ENCODE data around the gene CD226.

The CD226 gene

DNA sequence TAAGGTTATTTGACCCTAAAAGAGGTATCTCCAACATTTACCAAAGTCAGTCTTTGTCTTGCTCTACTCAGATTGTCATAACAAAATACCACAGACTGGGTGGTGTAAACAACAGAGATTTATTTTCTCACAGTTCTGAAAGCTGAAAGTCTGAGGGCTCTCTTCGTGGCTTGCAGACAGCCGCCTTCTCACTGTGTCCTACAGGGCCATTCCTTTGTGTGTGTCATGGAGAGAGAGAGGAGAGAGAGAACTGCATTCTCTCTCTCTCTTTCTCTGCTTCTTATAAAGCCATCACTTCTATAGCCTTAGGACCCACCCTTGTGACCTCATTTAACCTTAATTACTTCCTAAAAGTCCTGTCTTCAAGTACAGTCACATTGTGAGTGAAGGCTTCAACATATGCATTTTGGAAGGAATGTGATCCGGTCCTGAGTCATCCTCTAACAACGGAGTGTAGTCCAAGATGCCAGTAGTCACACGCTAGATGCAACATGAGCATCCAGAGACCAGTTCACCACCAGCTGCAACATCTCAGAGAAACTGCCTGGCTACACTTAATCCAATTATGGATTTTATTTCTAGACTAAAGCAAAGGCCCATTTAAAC is 130.2 kb downstream of the CD226 start:
- H3K36me3 ChIP-seq: no peaks in the 10 kb centered on the region
- no peak overlapping the region for H3K4me3 ChIP-seq (ENCODE audit: low read depth in 1 of 2, low read length in 1 of 2)
- H3K27me3 ChIP-seq: no peaks in the 10 kb centered on the region
- TF ChIP-seq, protein P1, sequence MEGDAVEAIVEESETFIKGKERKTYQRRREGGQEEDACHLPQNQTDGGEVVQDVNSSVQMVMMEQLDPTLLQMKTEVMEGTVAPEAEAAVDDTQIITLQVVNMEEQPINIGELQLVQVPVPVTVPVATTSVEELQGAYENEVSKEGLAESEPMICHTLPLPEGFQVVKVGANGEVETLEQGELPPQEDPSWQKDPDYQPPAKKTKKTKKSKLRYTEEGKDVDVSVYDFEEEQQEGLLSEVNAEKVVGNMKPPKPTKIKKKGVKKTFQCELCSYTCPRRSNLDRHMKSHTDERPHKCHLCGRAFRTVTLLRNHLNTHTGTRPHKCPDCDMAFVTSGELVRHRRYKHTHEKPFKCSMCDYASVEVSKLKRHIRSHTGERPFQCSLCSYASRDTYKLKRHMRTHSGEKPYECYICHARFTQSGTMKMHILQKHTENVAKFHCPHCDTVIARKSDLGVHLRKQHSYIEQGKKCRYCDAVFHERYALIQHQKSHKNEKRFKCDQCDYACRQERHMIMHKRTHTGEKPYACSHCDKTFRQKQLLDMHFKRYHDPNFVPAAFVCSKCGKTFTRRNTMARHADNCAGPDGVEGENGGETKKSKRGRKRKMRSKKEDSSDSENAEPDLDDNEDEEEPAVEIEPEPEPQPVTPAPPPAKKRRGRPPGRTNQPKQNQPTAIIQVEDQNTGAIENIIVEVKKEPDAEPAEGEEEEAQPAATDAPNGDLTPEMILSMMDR (IDR thresholded peaks at IDR 0.05): no peak
- H3K9me3 ChIP-seq: no peaks in the 10 kb centered on the region
- H3K27ac ChIP-seq: no peak overlapping the region
- H3K4me1 ChIP-seq (ENCODE audit: control insufficient read depth in 1 of 2, insufficient read depth in 1 of 2, low read depth in 1 of 2, low read length in 1 of 2): no peaks in the 10 kb centered on the region

DNA sequence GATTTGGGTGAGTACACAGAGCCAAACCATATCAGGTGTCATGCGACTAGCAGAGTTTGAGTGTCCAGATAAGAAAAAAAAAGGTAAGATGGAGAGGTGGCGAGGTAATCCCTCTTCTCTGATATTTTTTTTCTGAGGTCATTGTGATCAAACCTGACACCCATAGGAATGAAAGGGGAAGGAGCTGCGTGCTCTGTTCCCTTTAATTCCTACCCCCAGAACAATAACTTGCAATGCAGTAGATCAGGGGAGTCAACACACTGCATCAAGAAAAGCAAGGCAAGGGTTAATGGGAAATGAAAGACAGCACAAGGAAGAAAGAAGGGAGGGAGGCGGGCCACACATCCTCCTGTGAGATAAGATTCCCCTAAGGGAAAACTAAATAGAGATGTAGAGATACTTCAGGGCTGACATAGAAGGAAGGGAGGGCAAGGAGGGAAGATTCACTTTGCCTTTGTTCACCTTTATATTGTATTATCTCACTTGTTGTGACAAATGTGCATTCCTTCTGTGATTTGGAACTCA is 132.8 kb downstream of the CD226 start:
- TF ChIP-seq, protein P1 (IDR thresholded peaks at IDR 0.05): no peak
- H3K9me3 ChIP-seq: no peaks in the 10 kb centered on the region
- no peak overlapping the region for H3K4me3 ChIP-seq (ENCODE audit: low read depth in 1 of 2, low read length in 1 of 2)
- H3K27me3 ChIP-seq: no peaks in the 10 kb centered on the region
- H3K4me1 ChIP-seq (ENCODE audit: control insufficient read depth in 1 of 2, insufficient read depth in 1 of 2, low read depth in 1 of 2, low read length in 1 of 2): no peaks in the 10 kb centered on the region
- no peak overlapping the region for H3K27ac ChIP-seq
- no peaks in the 10 kb centered on the region for H3K36me3 ChIP-seq

DNA sequence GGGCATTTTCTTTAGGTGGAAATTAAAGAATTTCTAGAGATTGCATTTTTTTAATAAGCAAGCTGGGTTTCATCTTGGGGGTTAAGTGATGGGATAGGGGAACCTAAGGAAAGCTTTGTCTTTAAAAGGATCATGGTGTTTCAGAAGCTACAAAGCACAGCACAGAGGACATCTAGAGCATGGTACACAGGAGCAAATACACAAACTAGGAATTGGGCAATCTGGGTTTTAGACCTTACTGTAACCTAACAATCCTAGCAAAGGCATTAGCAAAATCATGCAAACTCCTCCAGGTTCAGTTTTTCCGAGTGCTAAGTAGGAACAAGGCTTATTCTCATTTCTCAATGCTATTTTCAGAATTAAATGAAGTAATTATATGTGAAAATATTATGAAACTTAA is 134.1 kb downstream of the CD226 start:
- Histone ChIP-seq H3K27ac (no peak overlapping the region), H3K27me3 (no peaks in the 10 kb centered on the region), H3K4me1 (ENCODE audit: control insufficient read depth in 1 of 2, insufficient read depth in 1 of 2, low read depth in 1 of 2, low read length in 1 of 2) (no peaks in the 10 kb centered on the region), H3K36me3 (no peaks in the 10 kb centered on the region), H3K9me3 (no peaks in the 10 kb centered on the region), H3K4me3 (ENCODE audit: low read depth in 1 of 2, low read length in 1 of 2) (no peak overlapping the region)
- TF ChIP-seq, protein P1 (IDR thresholded peaks at IDR 0.05): no peak

DNA sequence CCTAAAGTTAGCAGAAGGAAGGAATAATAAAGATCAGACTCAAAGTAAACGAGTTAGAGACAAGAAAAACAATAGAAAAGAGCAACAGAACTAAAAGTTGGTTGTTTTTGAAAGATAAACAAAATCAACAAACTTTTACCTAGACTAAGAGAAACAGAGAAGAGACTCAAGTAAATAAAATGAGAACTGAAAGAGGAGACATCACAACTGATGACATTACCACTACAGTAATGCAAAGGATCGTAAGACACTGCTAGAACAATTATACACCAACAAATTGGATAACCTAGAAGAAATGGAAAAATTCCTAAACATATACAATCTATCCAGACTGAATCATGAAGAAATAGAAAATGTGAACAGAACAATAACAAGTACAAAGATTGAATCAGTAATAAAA is 139.3 kb downstream of the CD226 start:
- TF ChIP-seq, protein P1 (IDR thresholded peaks at IDR 0.05): no peak
- Histone ChIP-seq H3K9me3 (no peaks in the 10 kb centered on the region), H3K27me3 (no peaks in the 10 kb centered on the region)

DNA sequence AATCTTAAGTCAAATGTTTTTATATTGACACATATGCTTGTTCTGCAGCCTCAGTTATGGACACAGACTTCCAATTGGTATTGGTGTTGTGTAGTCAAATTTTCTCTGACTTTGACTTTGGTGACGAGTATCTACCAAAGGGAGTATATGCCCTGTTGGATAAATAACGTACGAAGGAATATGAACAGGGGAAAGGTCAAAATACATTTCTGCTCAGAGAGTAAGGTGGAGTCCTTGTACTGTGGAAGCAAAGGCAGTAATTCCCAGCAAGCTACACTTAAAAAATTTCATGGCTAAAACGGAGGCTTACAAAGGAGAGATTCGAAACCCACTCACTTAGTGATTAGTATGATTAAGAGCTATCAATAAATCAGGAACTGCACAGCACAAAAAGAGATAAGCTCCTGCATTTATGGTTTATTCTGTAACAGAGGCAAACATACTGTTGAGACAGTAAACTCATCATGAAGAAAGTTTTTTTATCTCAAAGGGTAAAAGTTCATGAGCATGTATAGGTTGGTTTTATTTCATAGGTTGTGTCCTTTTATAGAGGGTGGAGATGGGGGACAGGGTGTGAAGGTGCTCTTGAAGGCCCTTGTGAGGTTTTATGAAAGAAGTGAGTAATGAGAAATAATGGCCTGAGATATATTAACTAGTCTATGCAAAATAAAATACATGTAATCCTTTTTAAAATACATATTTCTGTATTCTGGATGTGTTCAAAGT is 142.7 kb downstream of the CD226 start:
- Histone ChIP-seq H3K9me3 (no peaks in the 10 kb centered on the region), H3K4me1 (ENCODE audit: control insufficient read depth in 1 of 2, insufficient read depth in 1 of 2, low read depth in 1 of 2, low read length in 1 of 2) (no peaks in the 10 kb centered on the region), H3K36me3 (no peaks in the 10 kb centered on the region), H3K27me3 (no peaks in the 10 kb centered on the region), H3K4me3 (ENCODE audit: low read depth in 1 of 2, low read length in 1 of 2) (no peak overlapping the region), H3K27ac (no peak overlapping the region)
- TF ChIP-seq, protein P1 (IDR thresholded peaks at IDR 0.05): no peak

More for the DNA sequence above, 139.3 kb downstream of the CD226 start:
- no peaks in the 10 kb centered on the region for H3K36me3 ChIP-seq
- H3K27ac ChIP-seq: no peak overlapping the region
- H3K4me1 ChIP-seq (ENCODE audit: control insufficient read depth in 1 of 2, insufficient read depth in 1 of 2, low read depth in 1 of 2, low read length in 1 of 2): no peaks in the 10 kb centered on the region
- H3K4me3 ChIP-seq (ENCODE audit: low read depth in 1 of 2, low read length in 1 of 2): no peak overlapping the region
